A673 (cell line): ENCODE measurements around the gene ACER1.

Source experiments
- CTCF ChIP-seq: fragments of 300-800, 200-600 bp; sonication (generic); conservative IDR thresholded peaks from 2 replicates; pipeline ENCODE4 v1.5.1; 2017; ENCODE audit warnings: low read depth, mild to moderate bottlenecking, antibody characterized with exemption, low read length, moderate library complexity, mixed read lengths
- EZH2 ChIP-seq: fragments of 200-600 bp; sonication (generic); IDR thresholded peaks from 2 replicates; pipeline ENCODE4 v1.6.1; 2017; ENCODE audit warnings: borderline replicate concordance, low read depth, mild to moderate bottlenecking, mixed read lengths, antibody characterized with exemption, low read length; ENCODE audit not compliant: poor library complexity, severe bottlenecking

GRCh38 chr19:6364353-6364752 is 30.9 kb upstream of the ACER1 start:
- TF ChIP-seq CTCF = no peak
- no peak for TF ChIP-seq EZH2
